ENCODE data around the gene SLC13A3.
"Not testable (repeated sequence)": the region's sequence is repeated elsewhere in the genome, so short reads cannot be mapped to it uniquely, and the experiment has no call there.

SLC13A3 gene

DNA sequence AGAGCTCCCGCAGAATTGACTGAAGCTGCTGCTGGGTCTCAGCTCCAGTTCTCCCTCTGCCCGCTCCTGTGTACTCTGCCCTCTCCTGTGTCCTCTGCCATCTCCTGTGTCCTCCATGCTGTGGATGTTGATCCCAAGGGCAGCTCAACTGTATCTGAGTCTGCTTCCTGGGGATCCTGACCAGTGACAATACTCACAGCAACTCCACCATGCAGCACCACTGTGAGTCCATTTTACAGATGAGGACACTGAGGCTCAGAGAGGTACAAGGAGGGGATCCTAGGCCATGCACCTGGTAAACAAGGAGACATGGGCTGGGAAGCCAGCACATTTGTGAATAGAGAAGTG, 29.4 kb upstream of the SLC13A3 start:
- DNase-seq, result no peak

DNA sequence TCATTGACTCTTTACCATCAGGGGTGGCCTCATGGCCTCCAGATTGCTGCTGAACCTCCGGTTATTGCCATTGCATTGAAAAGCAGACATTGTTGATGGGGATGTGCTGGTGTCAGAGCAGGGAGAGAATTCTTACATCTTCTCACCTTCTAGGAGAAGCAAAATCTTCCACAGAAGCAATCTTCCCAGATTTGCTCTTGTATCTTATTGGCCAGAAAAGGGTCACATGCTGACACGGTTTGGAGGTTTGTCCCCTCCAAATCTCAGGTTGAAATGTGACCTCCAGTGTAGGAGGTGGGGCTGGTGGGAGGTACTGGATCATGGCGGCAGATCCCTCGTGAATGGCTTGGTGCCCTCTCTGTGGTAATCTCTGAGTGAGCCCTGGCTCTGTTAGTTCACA, 27.3 kb upstream of the SLC13A3 start:
- no peak for DNase-seq

DNA sequence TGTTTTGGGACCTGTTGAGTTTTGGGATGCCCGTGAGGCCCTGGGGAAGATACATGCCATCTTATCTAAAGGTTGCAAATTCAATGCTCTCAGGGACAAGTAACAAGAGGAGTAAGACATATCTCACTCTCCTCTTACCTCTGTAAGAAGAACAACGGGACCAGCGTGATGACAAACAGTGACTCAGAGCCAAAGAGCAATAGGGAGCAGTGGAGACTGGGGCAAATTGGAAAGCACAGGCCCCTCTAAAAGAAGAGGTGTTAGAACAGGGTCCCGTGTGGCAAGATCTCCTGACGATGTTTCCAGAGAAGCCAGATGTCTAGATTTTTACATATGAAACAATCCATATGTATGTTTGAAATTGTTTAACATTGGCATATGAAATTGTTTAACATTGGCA, 26.3 kb upstream of the SLC13A3 start:
- DNase-seq, result no peak

DNA sequence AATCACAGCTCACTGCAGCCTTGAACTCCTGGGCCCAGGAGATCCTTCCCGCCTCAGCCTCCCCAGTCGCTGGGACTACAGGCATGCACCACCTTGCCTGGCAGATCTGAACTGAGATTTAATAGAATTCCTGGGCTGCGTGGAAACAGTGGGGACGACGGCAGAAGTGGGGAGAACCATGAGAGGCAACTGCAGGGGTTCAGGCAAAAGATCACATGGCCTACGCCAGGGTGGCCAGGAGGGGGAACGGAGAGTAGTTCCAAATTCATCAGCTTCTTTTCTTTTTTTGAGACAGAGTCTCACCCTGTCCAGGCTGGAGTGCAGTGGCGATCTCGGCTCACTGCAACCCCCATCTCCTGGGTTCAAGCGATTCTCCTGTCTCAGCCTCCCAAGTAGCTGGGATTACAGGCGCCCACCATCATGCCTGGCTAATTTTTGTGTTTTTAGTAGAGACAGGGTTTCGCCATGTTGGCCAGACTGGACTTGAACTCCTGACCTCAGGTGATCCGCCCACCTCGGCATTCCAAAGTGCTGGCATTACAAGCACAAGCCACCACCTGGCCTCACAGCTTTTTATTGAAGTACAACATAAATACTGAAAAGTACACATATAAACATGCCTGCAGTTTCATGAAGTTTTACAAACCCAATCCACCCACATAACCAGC, 25.5 kb upstream of the SLC13A3 start:
- DNase-seq, result not testable (repeated sequence)

DNA sequence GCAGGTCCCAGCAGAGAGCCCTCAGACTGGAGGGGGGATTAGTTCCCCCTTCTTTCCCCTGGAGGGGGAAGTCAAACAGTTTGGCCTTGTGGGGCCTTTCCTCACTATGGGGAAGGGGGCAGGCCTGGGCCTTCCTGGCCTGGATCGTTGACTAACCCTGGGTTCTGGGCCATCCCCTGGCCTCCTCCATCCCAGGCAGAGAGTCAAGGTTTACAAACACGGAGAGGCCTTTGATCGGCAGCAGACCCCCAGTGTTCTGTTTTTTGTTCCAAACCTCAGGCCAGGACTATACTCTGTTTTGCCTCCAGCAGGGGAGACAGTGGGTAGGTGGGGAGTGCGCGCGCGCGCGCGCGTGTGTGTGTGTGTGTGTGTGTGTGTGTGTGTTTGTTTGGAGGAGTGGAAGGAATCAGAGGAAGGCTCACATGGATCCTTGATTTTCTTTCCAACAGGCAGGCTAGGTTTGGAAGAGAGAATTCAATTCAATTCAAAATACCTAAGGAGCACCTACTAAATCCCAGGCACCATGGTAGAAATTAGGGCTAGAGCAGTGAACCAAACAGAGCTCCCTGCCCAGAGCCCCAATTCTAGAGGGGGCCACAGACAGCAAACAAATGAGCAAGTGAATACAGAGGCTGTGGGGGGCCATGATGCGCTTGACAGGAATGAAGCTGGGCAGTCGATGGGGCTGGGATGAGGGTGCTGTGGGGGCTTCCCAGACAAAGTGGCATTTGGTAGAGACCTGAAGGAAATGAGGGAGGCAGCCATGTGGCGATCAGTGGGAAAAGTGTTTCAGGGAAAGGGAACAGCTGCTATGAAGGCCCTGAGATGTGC, 23.2 kb upstream of the SLC13A3 start:
- no peak for DNase-seq

DNA sequence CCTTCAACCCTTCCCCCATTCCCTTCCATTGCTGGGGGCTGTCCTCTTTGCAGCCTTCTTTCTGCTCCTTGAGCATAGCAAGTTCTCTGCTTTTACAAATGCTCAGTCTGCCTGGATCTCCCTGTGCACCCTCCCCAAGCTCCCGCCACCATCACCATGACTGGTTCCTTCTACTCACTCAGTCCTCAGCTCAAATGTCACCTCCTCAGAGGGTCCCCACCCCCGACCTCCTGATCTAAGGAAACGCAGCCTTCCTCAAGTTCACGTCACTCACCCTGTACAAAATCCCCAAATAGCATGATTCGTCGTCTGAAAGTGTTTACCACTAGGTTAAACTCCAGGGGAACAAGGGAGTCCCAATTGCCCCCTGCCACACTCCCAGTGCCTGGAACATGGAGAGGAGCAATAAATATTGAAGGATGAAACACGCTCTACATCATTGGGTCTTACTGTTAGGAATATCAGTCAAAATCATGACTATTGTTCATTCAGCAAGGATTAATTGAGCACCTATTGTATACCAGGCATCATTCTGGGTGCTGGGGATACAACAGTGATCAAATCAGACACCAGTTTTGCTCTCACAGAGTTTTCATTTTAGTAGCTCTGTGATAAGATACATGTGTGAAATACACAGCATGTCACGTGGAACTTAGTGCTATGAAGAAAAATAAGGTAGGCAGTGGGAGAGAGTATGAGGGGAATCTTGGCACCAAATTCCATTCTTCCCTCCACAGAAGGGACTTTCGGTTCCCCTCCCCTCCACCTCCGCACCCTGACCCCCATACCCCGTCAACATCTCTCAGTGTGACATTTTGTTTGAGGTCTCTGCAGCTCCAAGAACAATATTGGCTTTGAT, 22.4 kb upstream of the SLC13A3 start:
- no peak for DNase-seq

DNA sequence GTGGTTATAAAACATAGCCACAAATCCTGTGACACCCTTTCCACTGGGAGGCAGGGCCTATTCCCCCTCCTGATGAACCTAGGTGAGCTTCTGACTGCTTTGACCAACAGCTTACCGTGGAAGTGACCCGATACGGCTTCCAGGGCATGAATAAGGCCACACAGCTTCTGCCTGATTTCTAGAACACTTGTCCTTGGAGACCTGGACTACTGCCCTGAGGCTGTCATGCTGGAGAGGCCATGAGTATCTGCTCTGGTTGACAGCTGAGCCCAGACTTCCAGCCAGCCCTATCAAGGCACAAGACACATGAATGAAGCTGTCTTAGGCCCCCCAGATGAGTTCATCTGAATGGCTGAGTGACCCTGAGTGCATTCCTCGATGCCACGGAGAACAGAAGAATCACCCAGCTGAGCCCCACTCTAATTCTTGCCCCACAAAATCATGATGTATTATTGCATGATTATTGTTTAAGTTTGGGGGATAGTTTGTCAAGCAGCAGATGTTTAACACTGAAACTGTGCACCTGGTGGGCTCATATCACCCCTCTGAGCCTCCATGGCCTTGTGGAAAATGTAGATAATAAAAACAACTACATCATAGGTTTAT, 21.4 kb upstream of the SLC13A3 start:
- DNase-seq, result no peak

DNA sequence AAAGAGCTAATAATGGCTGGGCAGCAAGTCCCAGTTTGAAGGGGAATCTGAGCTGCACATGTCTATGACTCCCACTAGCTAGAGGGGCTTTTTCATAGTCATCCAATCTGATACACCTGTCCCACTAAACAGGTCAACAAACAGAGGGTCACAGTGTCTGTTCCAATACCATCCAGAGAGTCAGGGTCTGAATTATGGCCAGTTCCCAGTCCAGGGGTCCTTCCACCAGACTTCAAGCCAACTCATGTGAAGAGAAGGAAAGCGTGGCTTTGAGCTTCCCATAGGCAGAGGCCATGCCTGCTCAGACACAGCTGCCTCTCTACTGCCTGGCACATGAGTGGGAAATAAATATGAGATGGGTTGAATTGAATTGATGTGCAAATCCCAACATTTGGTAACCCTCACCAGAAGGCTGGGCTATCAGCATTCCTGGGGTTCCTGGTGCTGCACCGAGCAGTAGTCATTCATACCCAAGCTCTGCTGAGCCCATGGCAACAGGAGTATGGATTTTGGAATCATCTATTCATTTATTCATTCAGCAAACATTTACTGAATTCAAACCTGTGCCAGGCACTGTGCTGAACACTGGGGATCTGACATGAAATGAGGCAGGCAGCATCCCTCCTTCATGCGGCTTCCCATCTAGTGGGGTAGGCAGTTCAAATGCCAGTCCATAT, 20.7 kb upstream of the SLC13A3 start:
- no peak for DNase-seq

DNA sequence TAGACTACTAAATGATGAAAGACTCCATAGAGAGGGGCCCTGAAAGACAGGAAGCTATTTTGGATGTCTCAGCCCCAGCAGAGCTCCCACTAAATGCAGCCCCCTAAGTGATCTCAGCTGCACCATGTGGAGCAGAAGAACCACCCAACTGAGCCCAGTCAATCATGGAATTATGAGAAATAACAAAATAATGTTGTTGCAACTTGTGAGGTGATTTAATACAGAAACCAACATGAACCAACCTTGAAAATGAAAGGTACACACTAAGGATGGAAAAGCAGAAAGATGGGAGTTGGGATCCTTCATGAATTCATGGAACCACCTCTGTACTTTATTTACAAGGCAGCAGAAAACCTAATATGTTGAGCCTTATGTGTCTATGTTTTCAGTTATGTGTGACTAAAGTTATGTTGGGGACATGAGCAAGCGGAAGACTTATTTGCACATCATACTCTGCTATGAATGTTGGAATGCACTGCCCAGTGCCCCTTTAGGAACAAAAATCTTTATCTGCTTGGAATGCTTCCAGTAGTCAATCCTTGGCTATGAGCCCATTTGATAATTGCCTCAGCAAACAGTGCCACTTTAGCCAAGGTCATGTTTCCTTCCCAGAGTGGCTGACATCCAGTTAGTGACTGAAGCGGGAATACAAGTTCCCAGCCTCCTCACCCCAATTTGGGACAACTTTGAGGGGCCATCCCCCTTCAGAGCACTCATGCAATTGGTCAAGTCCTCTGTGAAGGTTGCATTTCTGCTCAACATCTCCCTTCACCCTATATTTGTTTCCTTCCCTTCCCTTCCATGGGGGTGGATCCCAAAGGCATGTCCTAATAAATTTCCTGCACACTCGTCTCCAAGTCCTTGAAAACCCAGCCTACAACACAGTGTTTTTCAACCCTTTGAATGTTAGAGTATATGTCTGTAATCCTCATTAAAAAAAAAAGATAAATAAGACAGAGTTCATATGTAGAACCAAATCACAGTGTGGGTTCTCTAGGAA, 19.6 kb upstream of the SLC13A3 start:
- no peak for DNase-seq

DNA sequence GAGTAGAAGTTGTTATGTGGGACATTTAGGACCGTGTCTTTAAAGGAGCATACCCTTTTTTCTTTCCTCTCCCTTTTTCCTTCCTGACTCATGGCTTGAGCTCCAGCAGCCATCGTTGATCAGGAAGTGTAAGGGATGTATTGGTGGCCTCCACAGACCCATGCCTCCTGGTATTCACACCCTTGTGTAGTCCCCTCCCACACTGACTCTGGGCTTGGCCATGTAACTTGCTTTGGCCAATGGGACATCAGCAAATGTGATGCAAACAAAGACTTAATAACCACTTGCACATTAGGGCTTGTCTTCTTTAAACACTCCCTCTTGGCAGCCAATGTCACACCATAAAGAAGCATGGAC, 18.9 kb upstream of the SLC13A3 start:
- no peak for DNase-seq

DNA sequence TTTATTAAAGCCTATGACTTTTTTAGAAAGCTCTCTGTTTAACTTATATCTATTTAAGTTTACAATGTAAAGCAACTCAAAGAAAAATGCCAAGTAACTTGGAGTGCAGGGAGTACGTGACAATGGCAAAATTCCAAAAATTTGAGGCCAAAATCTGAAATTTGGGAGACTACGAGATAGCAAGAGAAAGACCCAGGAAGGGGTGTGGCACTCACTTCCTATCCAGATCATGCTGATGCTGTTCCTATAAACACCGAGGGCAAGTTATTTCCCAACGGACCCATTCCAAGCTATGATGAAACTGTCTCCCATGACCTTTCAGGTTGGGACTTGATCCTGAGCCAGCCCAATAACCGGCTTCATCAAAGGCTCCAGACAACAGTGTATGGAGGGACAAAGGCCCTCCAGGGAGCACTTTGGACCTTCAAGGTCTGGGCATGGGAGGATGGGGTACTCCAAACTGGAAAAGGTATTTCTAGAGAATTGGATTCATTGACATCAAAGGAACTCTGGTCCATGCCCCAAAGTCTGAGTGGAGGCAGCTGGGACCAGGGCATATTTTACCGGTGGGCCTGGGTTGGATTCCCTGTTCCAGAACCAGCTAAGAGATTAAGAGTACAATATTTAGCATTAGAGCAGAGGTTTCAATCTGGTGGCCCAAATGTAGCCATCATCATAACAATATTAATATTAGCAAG, 15.7 kb upstream of the SLC13A3 start:
- DNase-seq, result no peak

DNA sequence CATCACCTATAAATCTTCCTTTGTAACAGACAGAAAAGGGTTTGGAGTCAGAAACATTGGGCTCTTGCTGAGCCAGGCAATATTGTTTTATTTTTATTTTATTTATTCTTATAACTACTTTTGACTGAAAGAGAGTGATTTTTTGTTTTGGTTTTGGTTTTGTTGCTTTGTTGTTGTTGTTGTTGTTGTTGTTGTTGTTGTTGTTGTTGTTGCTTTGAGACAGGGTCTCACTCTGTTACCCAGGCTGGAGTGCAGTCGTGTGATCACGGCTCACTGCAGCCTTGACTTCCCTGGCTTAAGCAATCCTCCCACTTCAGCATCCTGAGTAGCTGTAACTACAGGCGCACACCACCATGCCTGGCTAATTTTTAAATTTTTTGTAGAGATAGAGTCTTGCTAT, 15.0 kb upstream of the SLC13A3 start:
- DNase-seq, result no peak

DNA sequence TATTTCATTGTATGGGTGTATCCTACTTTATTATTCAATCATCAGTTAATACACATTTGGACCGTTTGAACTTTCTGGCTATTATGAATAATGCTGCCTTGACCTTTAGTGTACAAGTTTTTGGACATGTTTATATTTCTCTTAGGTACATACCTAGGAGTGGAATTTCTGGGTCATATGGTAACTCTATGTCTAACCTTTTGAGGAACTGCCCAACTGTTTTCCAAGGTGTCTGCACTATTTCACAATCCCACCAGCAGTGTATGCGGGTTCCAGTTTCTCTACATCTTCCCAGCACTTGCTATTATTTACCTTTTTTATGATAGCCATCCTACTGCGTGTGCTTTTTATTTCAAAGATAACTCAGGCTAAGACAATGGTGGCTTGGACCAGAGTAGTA, 14.3 kb upstream of the SLC13A3 start:
- no peak for DNase-seq

DNA sequence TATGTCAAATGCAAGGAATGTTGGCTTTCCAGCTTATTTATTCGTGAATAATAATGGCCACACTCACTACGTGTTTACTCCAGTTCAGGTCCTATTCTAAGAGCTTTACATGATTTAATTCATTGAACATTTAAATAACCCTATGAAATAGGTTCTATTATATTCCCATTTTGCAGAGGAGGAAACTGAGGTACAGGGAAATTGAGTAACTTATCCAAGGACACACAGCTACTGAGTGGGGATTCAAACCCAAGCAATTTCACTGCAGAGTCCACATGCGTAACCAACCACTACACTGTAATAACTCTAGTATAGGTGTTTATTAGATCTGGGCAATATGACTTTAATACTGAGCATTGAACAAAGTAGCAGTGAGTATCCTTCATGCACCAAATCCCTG, 12.3 kb upstream of the SLC13A3 start:
- no peak for DNase-seq

DNA sequence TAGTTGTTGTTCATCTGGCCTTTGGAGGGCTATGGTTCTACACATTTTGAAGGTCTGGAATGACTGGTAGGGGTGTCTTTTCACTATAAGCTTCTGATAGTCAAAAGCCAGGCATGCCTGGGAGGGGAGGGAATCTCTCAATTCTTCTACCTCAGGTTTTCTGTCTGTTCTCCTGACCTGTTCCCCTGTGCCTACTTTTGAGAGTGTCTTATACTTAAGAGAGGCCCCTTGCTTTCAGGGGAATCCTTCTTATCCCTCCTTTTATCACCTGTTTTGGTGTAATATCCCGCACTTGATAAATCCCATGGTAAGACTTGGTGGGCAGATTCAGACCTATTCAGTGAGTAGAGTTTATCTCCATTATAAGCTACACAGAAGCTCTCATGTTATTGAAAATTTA, 10.4 kb upstream of the SLC13A3 start:
- DNase-seq, result no peak

DNA sequence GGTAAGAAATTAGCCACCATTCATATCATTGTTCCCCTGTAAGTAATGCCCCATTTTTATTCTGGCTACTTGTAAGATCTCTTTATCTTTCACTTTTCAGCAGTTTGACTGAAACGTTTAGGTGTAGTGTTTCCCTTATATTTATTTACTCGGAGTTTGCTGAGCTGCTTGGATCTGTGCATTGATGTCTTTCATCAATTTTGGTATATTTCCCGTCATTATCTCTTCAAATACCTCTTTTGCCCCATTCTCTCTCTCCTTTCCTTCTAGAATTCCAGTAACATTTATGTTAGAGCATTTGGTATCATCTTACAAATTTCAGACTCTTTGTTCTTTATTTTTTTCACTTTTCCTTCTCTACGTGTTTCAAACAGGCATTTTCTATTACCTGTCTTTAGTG, 9.2 kb upstream of the SLC13A3 start:
- DNase-seq, result no peak

DNA sequence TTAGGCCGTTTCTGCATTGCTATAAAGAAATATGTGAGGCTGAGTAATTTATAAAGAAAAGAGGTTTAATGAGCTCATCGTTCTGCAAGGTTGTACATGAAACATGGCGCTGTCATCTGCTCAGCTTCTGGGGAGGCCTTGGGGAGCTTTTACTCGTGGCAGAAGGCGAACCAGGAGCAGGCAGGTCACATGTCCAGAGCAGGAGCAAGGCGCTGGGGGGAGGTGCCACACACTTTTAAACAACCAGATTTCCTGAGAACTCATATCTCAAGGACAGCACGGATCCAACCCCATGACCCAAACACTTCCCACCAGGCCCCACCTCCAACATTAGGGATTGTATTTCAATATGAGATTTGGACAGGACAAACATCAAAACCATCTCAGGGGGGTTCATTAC, 6.4 kb upstream of the SLC13A3 start:
- DNase-seq, result no peak

DNA sequence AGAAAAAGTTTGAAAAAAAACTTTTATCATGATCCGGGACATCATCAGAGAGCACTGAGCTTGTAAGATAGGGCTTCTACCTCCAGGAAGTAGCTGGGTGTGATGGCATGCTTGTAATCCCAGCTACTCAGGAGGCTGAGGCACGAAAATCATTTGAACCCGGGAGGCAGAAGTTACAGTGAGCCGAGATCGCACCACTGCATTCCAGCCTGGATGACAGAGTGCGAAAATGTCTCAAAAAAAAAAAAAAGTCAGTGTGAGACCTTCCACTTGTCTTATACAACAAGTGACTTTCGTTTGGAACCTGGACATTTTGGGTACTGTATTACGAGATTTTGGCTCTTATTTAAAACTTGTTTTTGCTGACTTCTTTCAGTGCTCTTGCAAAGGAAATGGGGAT, 5.9 kb upstream of the SLC13A3 start:
- DNase-seq, result no peak

DNA sequence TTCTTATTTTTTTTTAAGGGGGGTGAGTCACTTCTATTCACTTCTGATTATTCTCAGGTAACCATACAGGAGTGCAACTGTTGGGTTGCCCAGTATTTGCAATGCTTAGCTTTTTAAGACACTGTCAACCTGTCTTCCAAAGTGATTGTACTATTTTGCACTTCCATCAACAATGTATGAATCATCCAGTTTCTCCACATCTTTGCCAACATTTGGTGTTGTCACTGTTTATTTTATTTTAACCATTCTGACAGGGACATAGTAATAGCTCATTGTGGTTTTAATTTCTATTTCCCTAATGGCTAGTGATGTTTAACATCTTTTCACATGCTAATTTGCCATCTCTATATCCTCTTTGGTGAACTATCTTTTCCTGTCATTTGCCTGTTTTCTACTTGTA, 1.4 kb upstream of the SLC13A3 start:
- no peak for DNase-seq

DNA sequence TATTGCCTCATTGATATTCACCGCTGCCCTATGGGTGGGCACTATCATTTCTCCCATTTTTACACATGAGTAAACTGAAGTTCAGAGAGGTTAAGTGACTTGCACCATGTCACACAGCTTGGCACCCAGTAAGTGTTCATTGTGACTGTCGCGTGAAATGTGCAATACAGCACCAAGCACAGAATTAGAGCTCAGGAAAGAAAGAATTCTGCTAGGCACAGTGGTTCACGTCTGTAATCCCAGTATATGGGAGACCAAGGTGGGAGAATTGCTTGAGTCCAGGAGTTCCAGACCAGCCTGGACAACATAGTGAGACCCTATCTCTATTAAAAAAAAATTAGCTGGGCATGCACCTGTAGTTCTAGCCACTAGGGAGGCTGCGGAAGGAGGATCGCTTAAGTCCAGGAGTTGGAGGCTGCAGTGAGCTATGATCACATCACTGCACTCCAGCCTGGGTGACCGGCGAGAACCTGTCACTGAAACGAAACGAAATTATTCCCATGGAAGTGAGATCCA, 626 bp downstream of the SLC13A3 start:
- no peak for DNase-seq
